ENCODE results near the gene ADM. TPM values are rescaled to one million over a fixed set of nuclear protein-coding genes. Genes with fewer than 3 reads are reported as not detected.

Gene ADM
- total and polyA plus RNA-seq, 4 donors: 9.7 to 33.1 (median 22.7) TPM

DNA sequence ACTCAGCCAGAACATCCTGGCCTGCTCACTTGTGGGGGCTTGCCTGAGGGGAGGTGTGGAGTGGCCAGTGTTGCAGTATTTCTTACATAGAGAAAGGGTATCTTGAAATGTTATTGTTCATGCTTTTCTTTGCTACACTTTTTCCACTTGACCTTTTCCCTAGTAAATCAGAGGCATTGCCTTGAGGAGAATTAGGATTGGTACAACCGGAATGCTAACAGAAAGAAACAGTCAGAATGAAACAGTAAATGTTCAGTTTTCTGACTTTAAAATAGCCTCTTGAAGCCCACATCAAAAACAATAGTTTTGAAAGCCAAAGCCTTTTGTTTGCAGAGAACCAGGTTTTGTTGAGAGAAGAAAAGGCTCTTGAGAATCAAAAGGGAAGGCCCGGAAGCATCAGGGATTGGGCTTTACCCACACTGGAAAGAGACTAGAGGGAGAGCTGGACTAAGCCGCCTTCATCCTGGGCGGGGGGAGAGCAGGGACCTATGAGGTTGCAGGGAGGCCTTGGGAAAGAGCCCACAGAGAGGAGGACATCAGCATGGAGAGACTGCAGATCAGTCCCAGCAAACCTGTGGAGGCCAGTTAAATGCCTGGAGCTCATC, 12.4 kb downstream of the ADM start:
- 88% methylated on average over 4 of the region's 4 CpGs for WGBS
- Histone ChIP-seq H3K9ac (ENCODE audit: low read depth in 1 of 2, low read length in 2 of 2) (no peak overlapping the region), H3K4me1 (ENCODE audit: control insufficient read depth in 4 of 4, insufficient read depth in 4 of 4, low read length in 3 of 4) (peaks cover 0 to under 1% (median under 1%) of the 10 kb centered on the region in 4 donors), H3K4me3 (ENCODE audit: low read depth in 1 of 3, low read length in 3 of 3) (no peak overlapping the region), H3K27ac (ENCODE audit: low read depth in 1 of 2, low read length in 2 of 2) (no peak overlapping the region), H3K27me3 (ENCODE audit: control insufficient read depth in 4 of 4, insufficient read depth in 4 of 4, low read length in 3 of 4) (no peaks in the 10 kb centered on the region), H3K9me3 (ENCODE audit: control insufficient read depth in 4 of 4, low read length in 3 of 4) (no peaks in the 10 kb centered on the region), H3K36me3 (ENCODE audit: control insufficient read depth in 4 of 4, insufficient read depth in 3 of 4, low read depth in 1 of 4, low read length in 3 of 4) (no peaks in the 10 kb centered on the region)
- DNase-seq (ENCODE audit: low spot score): no peak
- TF ChIP-seq RXRA (IDR thresholded peaks at IDR 0.05): no peak
- TF ChIP-seq REST (IDR thresholded peaks at IDR 0.05): no peak
- no peak for TF ChIP-seq SP1 (IDR thresholded peaks at IDR 0.05)
- TF ChIP-seq NR2F2 (IDR thresholded peaks at IDR 0.05): no peak
- no peak for TF ChIP-seq FOXA1 (IDR thresholded peaks at IDR 0.05)
- no peak for TF ChIP-seq JUND (IDR thresholded peaks at IDR 0.05)
- TF ChIP-seq HNF4G (IDR thresholded peaks at IDR 0.05): no peak
- TF ChIP-seq, protein P1, sequence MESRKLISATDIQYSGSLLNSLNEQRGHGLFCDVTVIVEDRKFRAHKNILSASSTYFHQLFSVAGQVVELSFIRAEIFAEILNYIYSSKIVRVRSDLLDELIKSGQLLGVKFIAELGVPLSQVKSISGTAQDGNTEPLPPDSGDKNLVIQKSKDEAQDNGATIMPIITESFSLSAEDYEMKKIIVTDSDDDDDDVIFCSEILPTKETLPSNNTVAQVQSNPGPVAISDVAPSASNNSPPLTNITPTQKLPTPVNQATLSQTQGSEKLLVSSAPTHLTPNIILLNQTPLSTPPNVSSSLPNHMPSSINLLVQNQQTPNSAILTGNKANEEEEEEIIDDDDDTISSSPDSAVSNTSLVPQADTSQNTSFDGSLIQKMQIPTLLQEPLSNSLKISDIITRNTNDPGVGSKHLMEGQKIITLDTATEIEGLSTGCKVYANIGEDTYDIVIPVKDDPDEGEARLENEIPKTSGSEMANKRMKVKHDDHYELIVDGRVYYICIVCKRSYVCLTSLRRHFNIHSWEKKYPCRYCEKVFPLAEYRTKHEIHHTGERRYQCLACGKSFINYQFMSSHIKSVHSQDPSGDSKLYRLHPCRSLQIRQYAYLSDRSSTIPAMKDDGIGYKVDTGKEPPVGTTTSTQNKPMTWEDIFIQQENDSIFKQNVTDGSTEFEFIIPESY (IDR thresholded peaks at IDR 0.05): no peak
- no peak for TF ChIP-seq YY1 (IDR thresholded peaks at IDR 0.05)
- TF ChIP-seq GABPA (IDR thresholded peaks at IDR 0.05 in 1 of 2, conservative IDR thresholded peaks at IDR 0.05 in 1 of 2): no peak
- no peak for TF ChIP-seq TAF1 (conservative IDR thresholded peaks at IDR 0.05)
- TF ChIP-seq, protein P2, sequence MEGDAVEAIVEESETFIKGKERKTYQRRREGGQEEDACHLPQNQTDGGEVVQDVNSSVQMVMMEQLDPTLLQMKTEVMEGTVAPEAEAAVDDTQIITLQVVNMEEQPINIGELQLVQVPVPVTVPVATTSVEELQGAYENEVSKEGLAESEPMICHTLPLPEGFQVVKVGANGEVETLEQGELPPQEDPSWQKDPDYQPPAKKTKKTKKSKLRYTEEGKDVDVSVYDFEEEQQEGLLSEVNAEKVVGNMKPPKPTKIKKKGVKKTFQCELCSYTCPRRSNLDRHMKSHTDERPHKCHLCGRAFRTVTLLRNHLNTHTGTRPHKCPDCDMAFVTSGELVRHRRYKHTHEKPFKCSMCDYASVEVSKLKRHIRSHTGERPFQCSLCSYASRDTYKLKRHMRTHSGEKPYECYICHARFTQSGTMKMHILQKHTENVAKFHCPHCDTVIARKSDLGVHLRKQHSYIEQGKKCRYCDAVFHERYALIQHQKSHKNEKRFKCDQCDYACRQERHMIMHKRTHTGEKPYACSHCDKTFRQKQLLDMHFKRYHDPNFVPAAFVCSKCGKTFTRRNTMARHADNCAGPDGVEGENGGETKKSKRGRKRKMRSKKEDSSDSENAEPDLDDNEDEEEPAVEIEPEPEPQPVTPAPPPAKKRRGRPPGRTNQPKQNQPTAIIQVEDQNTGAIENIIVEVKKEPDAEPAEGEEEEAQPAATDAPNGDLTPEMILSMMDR (IDR thresholded peaks at IDR 0.05; ENCODE audit: low read depth, low read length, missing input control): no peak
- TF ChIP-seq EGR1 (IDR thresholded peaks at IDR 0.05; ENCODE audit: low read depth in 2 of 2): no peak
- TF ChIP-seq, protein P3, sequence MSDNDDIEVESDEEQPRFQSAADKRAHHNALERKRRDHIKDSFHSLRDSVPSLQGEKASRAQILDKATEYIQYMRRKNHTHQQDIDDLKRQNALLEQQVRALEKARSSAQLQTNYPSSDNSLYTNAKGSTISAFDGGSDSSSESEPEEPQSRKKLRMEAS (IDR thresholded peaks at IDR 0.05): no peak
- TF ChIP-seq ATF3 (IDR thresholded peaks at IDR 0.05): no peak
- TF ChIP-seq HNF4A (conservative IDR thresholded peaks at IDR 0.05): no peak
- TF ChIP-seq FOXA2 (IDR thresholded peaks at IDR 0.05): no peak

Measured in liver (tissue), 9 donors.